Natural killer cell (primary cell): ENCODE data around the gene SLC9C1. TPM values are rescaled to one million over a fixed set of nuclear protein-coding genes. Genes with fewer than 3 reads are reported as not detected.

Experiments
- ATAC-seq, 3 donors: fragments of 150-1000 bp in 2 of 3; fragments of 200-7000 bp in 1 of 3; cut with Tn5 transposase; 1 replicate in 1 of 3; 2 replicates in 2 of 3; pipeline ENCODE4 v1.10.0; 2021; ENCODE audit warnings: mild to moderate bottlenecking in 2 of 3, moderate library complexity in 2 of 3
- DNase-seq, 2 donors: peaks; one replicate each; pipeline versions ENCODE4 v3.0.0 to v3.0.0-alpha.2; 2013 to 2021; ENCODE audit warnings: mixed read lengths in 1 of 2
- H3K27ac ChIP-seq: one replicate; pipeline ENCODE4 v1.5.1; 2013; ENCODE audit warnings: mild to moderate bottlenecking, low read length
- H3K27me3 ChIP-seq: one replicate; pipeline ENCODE4 v1.6.1; 2013; ENCODE audit warnings: low read length; ENCODE audit not compliant: control insufficient read depth, insufficient read depth
- H3K36me3 ChIP-seq: one replicate; pipeline ENCODE4 v1.6.1; 2013; ENCODE audit warnings: low read length; ENCODE audit not compliant: control insufficient read depth, insufficient read depth
- H3K4me1 ChIP-seq: one replicate; pipeline ENCODE4 v1.6.1; 2013; ENCODE audit warnings: low read length; ENCODE audit not compliant: control insufficient read depth, insufficient read depth
- H3K4me3 ChIP-seq: one replicate; pipeline ENCODE4 v1.5.1; 2013; ENCODE audit warnings: low read length
- H3K9me3 ChIP-seq: one replicate; pipeline ENCODE4 v1.6.1; 2013; ENCODE audit warnings: low read length; ENCODE audit not compliant: control insufficient read depth, insufficient read depth
- H3K27ac Mint-ChIP-seq, 2 donors: one replicate each; pipeline ENCODE4 v1.8.0; 2022; ENCODE audit warnings: mild to moderate bottlenecking in 2 of 2, mixed read lengths in 2 of 2, moderate library complexity in 1 of 2
- H3K27me3 Mint-ChIP-seq, 2 donors: one replicate each; pipeline ENCODE4 v1.8.0; 2022; ENCODE audit warnings: low read depth in 2 of 2, mixed read lengths in 2 of 2
- H3K36me3 Mint-ChIP-seq: one replicate; pipeline ENCODE4 v1.8.0; 2022; ENCODE audit warnings: mixed read lengths
- H3K4me1 Mint-ChIP-seq, 2 donors: one replicate each; pipeline ENCODE4 v1.8.0; 2022; ENCODE audit warnings: mixed read lengths in 2 of 2
- H3K4me3 Mint-ChIP-seq: one replicate; pipeline ENCODE4 v1.8.0; 2022; ENCODE audit warnings: mild to moderate bottlenecking, moderate library complexity, mixed read lengths
- H3K9me3 Mint-ChIP-seq, 2 donors: one replicate each; pipeline ENCODE4 v1.8.0; 2022; ENCODE audit warnings: mixed read lengths in 2 of 2
- CTCF ChIP-seq: fragments of 200-600 bp; IDR thresholded peaks from one replicate; pipeline ENCODE4 v1.8.0; 2022; ENCODE audit warnings: antibody characterized with exemption
- WGBS: methylation state at CpG from one replicate; pipeline ENCODE4 v1.1.7; 2013; ENCODE audit warnings: missing lambda C conversion rate; ENCODE audit not compliant: insufficient coverage; 5-methylcytosine and 5-hydroxymethylcytosine counted together
- intact Hi-C: fragments of 100-400 bp; cut with micrococcal nuclease; formaldehyde crosslinking; loops from one replicate; pipeline ENCODE4 v1.14.2; 2022
- total RNA-seq, 4 donors: library from RNA; stranded (reverse); fragments of 120-200 nt in 1 of 4; gene quantifications; one replicate each; pipeline versions ENCODE4 v1.2.3 to v1.2.4, GENCODE V29; 2013 to 2022

The SLC9C1 gene
- total RNA-seq, 3 donors from 2014 or later (not counting 1 experiment from before 2014, with no cell fraction given): not detected

DNA sequence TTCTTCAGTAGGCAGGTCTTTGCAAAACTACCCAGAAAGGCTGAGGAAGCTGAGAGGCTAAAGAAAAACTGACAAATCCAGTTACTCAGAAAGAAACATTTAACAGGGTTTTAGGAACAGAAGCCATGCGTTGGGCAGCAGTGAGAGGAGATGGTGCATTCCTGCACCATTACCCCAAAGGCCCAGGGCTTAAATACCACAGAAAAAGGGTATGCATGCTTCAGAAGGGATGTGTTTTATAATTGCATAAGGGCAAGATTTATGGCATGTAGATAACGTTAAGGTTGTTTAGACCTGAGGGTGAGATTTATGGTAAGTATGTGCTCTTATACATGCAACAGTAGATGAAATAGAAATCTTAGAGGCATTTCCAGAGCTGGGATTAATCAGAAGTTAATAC, 197.8 kb downstream of the SLC9C1 start:
- Histone ChIP-seq H3K4me3 (no peak overlapping the region), H3K9me3 (no peaks in the 10 kb centered on the region), H3K27ac (no peak overlapping the region), H3K36me3 (no peaks in the 10 kb centered on the region), H3K4me1 (no peaks in the 10 kb centered on the region), H3K27me3 (no peaks in the 10 kb centered on the region)
- no peak overlapping the region for H3K4me3 Mint-ChIP-seq
- H3K27ac Mint-ChIP-seq: no peak overlapping the region
- no peak for DNase-seq
- 93% methylated on average over 2 of the region's 2 CpGs for WGBS
- no peak for ATAC-seq
- H3K9me3 Mint-ChIP-seq: no peaks in the 10 kb centered on the region
- no peak for TF ChIP-seq CTCF
- H3K4me1 Mint-ChIP-seq: peaks cover 1 to 2% of the 10 kb centered on the region in 2 donors
- no peaks in the 10 kb centered on the region for H3K36me3 Mint-ChIP-seq
- intact Hi-C loops: no loop called here
- H3K27me3 Mint-ChIP-seq: peaks cover 4 to 20% of the 10 kb centered on the region in 2 donors

DNA sequence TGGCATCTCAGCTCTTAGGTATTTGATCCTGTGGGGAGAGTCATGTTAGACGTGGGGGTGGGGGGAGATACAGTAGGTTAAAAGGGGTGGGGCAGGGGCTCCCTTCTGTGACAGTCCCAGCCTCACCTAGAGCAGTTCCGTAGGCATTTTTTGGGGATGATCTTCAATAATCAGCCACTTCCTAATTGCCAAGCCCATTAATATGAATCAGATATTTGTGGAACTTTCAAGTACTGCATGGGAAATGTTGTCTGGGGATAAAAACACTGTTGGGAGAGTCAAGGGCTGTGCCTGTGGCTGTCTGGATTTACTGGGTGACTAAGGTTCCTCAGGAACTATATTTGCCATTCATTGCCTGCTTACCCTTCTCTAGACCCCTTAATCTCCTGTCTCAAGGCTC, 198.3 kb downstream of the SLC9C1 start:
- DNase-seq (no peak), ATAC-seq (no peak)
- no peak for TF ChIP-seq CTCF
- Histone ChIP-seq H3K4me3 (no peak overlapping the region), H3K9me3 (no peaks in the 10 kb centered on the region), H3K36me3 (no peaks in the 10 kb centered on the region), H3K4me1 (peaks cover under 1% of the 10 kb centered on the region), H3K27me3 (no peaks in the 10 kb centered on the region), H3K27ac (no peak overlapping the region)
- intact Hi-C loops: no loop called here
- Mint-ChIP-seq H3K36me3 (no peaks in the 10 kb centered on the region), H3K4me1 (peaks cover 5 to 6% of the 10 kb centered on the region in 2 donors), H3K9me3 (no peaks in the 10 kb centered on the region), H3K27ac (no peak overlapping the region), H3K27me3 (peaks cover 4 to 20% of the 10 kb centered on the region in 2 donors), H3K4me3 (no peak overlapping the region)
- WGBS: 86% methylated on average over 2 of the region's 2 CpGs

GRCh38 chr3:112093180-112093522, 200.9 kb downstream of the SLC9C1 start:
- H3K9me3 Mint-ChIP-seq: no peaks in the 10 kb centered on the region
- H3K27ac Mint-ChIP-seq: no peak overlapping the region

More at GRCh38 chr3:112093180-112093522, 200.9 kb downstream of the SLC9C1 start:
- no peak for ATAC-seq
- DNase-seq: no peak
- H3K4me1 ChIP-seq: peaks cover 2% of the 10 kb centered on the region
- Mint-ChIP-seq H3K27me3 (peaks cover 15 to 31% of the 10 kb centered on the region in 2 donors), H3K4me1 (peaks cover 10 to 15% of the 10 kb centered on the region in 2 donors), H3K4me3 (no peak overlapping the region), H3K36me3 (no peaks in the 10 kb centered on the region)
- H3K9me3 ChIP-seq: no peaks in the 10 kb centered on the region
- H3K27me3 ChIP-seq: no peaks in the 10 kb centered on the region
- intact Hi-C loops: no loop called here
- no peak overlapping the region for H3K27ac ChIP-seq
- H3K4me3 ChIP-seq: no peak overlapping the region
- no peaks in the 10 kb centered on the region for H3K36me3 ChIP-seq
- TF ChIP-seq CTCF: no peak
